ENCODE data around the gene TRMO.
A peak's percentile ranks its signal among the peaks of the same experiment; 100 is the strongest.

TRMO gene

GRCh38 chr9:97938081-97938644 lies 15.9 kb upstream of the TRMO start, which contains the start of gene HEMGN:
HEMGN (minus strand) TSS chr9:97938172; CDS start chr9:97938136, 36 bp downstream.
- no peak for DNase-seq (ENCODE audit: low spot score)

GRCh38 chr9:97936998-97937397 lies 14.7 kb upstream of the TRMO start:
- DNase-seq (ENCODE audit: low spot score) = no peak

GRCh38 chr9:97935276-97935675 lies 13.0 kb upstream of the TRMO start:
- DNase-seq (ENCODE audit: low spot score) = no peak

- no peak for DNase-seq (ENCODE audit: low spot score)
These were observed 12.2 kb upstream of the TRMO start for GRCh38 chr9:97934321-97935115.

- no peak for DNase-seq (ENCODE audit: low spot score)
These were observed 11.1 kb upstream of the TRMO start for GRCh38 chr9:97933297-97933998.

- DNase-seq (ENCODE audit: low spot score) = no peak
These were observed 8.7 kb upstream of the TRMO start for GRCh38 chr9:97930972-97931371.

GRCh38 chr9:97928986-97929604 lies 6.8 kb upstream of the TRMO start:
- no peak for DNase-seq (ENCODE audit: low spot score)

- no peak for DNase-seq (ENCODE audit: low spot score)
These were observed 3.4 kb upstream of the TRMO start for GRCh38 chr9:97925497-97926334.

DNA sequence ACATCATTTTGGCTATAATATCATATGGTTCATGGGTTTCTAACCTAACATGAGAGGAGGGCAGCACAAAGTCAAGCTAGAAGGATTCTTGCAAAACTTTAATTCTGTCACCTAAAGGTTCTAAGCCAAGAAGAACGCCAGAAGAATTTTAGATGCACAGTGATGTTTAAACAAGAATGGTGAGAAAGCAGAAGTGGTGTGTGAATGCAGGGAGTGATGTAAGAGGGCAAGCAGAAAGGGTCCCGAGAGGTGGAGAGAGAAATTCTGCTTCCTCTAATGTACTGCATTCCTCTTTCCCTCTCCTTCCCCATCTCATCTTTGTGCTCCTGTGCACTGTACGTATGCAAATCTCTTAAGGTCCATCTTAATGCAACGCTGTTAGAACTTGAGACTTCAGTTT lies 2.1 kb upstream of the TRMO start:
- no peak for DNase-seq (ENCODE audit: low spot score)

- peak; percentile 42 for DNase-seq (ENCODE audit: low spot score)
These were observed 1.3 kb upstream of the TRMO start for GRCh38 chr9:97923529-97924108.

DNA sequence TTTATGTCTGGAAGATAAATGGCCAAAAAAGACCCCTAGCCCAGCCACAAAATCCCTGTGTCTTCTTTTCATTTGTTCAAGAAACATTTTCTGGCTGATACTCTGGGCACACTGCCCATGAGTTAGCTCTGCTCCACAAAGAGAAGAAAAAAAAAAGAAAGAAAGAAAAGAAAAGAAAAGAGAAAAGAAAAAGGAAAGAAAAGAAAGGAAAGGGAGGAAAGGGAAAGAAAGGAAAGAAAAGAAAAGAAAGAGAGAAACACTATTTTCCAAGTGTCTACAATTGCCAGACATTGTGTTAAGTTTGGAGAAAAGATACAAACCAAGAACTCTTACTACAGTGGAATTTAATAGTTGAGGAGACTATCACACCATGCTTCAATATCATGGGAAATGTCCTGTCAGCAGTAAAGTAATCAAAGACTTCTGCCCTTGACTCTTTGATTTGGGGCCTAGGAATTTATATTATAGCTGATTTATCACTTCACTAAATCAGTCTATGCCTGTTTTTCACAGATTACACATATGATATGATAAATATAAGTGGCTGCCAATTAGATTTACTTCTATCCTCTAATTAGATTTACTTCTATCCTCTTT lies 3.0 kb downstream of the TRMO start:
- DNase-seq (ENCODE audit: low spot score) = no peak

DNA sequence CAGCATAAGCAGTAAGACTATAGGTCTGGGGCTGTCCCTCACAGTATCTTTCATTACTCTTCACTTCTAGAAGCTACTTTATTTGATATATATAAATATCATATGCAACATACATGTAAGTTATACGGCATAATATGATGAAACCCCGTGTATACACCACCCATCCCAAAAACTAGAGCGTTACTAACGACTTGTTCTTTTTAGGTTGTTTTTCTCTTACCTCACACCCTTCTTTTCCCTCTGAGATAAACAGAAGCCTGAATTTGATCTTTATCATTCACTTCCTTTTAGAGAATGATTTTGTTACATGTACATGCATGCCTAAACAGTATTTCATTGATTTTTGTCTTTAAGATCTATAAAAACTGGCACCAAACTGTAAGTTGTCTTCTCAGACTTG lies 3.7 kb downstream of the TRMO start:
- no peak for DNase-seq (ENCODE audit: low spot score)

- DNase-seq (ENCODE audit: low spot score) = no peak
These were observed 10.3 kb downstream of the TRMO start for GRCh38 chr9:97911970-97912369.

GRCh38 chr9:97911528-97911927 lies 10.8 kb downstream of the TRMO start:
- DNase-seq (ENCODE audit: low spot score) = no peak

DNA sequence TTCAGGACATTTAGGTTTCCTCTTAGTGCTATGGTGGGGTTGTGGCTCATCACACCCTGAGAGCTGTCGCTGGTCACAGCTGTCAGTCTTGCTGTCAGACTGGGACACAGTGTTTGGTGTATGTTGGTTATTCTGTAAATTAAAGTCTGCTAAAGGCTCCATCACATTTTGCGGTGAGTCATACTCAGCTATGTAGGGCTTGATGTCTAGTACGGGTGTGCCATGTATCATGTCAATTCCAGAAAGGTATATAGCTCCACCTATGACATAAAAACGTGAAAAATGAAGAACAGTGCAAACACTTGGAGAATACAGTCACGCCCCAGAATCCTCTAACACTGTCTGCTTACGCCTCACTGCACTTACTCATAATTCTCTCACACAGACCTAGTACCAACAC lies 11.9 kb downstream of the TRMO start:
- no peak for DNase-seq (ENCODE audit: low spot score)

DNA sequence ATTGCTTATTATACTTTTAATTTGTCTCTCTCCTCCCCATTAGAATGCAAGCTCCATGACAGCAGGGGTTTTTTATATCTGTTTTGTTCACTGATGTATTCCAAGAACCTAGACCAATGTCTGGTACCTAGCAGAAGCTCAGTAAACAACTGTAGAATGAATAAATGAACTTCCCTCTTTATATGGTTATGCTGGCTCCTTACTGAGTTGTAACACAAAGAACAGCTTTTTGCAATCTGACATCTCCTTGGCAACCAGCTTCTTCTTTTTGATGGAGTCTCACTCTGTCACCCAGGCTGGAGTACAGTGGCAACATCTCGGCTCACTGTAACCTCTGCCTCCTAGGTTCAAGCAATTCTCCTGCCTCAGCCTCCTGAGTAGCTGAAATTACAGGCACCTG lies 13.6 kb downstream of the TRMO start:
- no peak for DNase-seq (ENCODE audit: low spot score)

GRCh38 chr9:97907632-97908031 lies 14.7 kb downstream of the TRMO start:
- DNase-seq (ENCODE audit: low spot score) = no peak

DNA sequence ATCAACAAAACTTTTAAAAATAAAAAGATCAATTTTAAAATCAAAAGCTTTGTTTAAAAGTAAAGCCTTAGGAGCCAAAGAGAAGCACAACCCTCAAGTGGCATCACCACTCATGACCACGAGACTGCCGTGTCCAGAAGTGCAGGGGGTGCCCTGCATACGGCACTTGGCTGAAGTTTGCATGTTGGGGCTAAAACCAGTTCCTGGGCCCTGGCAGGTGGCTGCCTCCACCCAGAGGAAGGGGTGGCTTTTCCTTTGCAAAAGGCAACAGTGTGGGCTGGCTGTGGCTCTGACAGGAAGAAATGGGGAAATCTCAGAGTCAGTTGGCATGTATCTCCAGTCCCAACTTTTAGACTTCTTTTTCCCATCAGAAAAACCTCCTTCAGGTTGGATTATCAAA lies 15.3 kb downstream of the TRMO start:
- no peak for DNase-seq (ENCODE audit: low spot score)

DNA sequence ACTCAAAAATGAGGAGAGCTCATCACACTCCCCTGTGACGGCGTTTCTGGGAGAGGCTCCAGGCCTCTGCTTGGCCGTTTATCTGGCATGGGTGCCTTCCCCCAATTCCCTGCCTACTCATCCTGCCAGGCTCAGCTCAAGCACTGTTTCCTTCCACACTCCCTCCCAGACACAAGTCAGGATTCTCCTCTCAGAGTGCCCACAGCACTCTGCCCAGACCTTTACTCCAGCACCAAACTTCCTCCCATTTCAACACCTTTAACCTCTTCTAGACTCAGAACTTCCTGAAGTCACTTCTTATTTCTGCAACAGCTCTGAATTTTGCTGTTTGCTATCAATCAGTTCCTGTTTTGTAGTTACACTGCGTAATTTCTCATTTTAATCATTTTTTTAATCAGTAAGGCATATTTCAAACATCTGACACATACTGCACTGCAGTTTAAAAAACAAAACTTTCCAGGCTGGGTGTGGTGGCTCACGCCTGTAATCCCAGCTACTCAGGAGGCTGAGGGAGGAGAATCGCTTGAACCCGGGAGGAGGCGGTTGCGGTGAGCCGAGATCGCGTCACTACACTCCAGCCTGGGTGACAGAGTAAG lies 16.0 kb downstream of the TRMO start:
- DNase-seq (ENCODE audit: low spot score) = no peak

DNA sequence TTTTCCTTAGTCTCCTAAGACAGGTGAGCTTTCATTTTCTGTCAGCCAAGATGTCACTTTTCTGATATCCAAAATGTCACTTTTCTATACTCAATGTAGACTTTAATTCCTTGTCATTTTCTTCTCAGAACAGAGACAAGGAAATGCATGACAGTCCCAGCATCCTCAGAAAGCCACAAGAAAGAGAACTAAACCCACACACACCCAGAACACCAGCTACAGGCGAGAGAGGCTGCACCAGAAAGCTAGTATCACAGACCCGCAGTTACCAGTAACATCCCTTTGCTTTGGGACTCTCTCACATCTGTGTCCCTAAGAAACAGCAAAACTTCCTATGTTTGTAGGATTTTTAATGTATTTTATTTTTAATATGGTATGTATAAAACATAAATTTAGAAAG lies 17.1 kb downstream of the TRMO start:
- no peak for DNase-seq (ENCODE audit: low spot score)

DNA sequence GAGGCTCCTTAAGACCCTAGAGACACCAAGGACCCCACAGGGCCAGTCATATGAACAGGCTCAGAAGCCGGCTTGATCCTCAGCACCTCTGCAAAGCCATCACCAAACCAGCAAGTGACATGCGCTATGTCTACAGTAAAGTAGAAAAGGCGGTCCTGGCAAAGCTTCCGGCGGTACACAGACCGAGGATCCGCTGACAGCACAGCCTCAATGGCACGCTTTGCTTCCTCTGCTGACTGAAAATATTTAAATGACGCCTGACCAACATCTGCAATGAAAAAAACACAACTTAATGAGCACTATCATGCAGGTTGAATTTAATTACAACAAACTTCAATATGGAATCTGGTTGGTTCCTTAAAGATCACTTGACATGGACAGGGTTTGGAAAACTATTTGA lies 17.6 kb downstream of the TRMO start:
- no peak for DNase-seq (ENCODE audit: low spot score)
